Measurements from ENCODE around the gene CTTNBP2. TPM values are rescaled to one million over a fixed set of nuclear protein-coding genes. Genes with fewer than 3 reads are reported as not detected.

CTTNBP2 gene
- total RNA-seq, 4 donors from 2014 or later = 13.8 to 19.4 (median 17.6) TPM

GRCh38 chr7:117907049-117907640, 33.9 kb upstream of the CTTNBP2 start:
- Histone ChIP-seq H3K36me3 (no peaks in the 10 kb centered on the region), H3K27ac (no peak overlapping the region), H3K9me3 (no peaks in the 10 kb centered on the region), H3K27me3 (no peaks in the 10 kb centered on the region), H3K4me1 (no peaks in the 10 kb centered on the region), H3K4me3 (replicated peaks in 1 of 3) (no peak overlapping the region)
- WGBS, 2 donors = 69 to 73% methylated on average over 4 of the region's 4 CpGs
- no peak for TF ChIP-seq POLR2A (IDR thresholded peaks at IDR 0.05)
- DNase-seq = no peak
- intact Hi-C loops (cut with DNase I) = no loop called here

GRCh38 chr7:117902314-117902889, 29.2 kb upstream of the CTTNBP2 start:
- no peaks in the 10 kb centered on the region for H3K4me1 ChIP-seq
- intact Hi-C loops (cut with DNase I) = no loop called here
- H3K27me3 ChIP-seq = no peaks in the 10 kb centered on the region
- DNase-seq = no peak
- no peaks in the 10 kb centered on the region for H3K9me3 ChIP-seq
- H3K36me3 ChIP-seq = no peaks in the 10 kb centered on the region
- H3K27ac ChIP-seq = no peak overlapping the region
- TF ChIP-seq POLR2A (IDR thresholded peaks at IDR 0.05) (no peak), CTCF (IDR thresholded peaks at IDR 0.05) (no peak)
- H3K4me3 ChIP-seq (replicated peaks in 1 of 3) = no peak overlapping the region
- 82 to 89% methylated on average over 5 of the region's 5 CpGs for WGBS, 2 donors

GRCh38 chr7:117901089-117901797, 28.0 kb upstream of the CTTNBP2 start:
- Histone ChIP-seq H3K27ac (no peak overlapping the region), H3K9me3 (no peaks in the 10 kb centered on the region), H3K4me1 (no peaks in the 10 kb centered on the region), H3K36me3 (no peaks in the 10 kb centered on the region), H3K27me3 (no peaks in the 10 kb centered on the region), H3K4me3 (replicated peaks in 1 of 3) (no peak overlapping the region)
- 83% methylated on average over 5 of the region's 5 CpGs for WGBS, 2 donors
- intact Hi-C loops (cut with DNase I) = no loop called here
- TF ChIP-seq POLR2A (IDR thresholded peaks at IDR 0.05) = no peak
- TF ChIP-seq CTCF (IDR thresholded peaks at IDR 0.05) = no peak
- peak; percentile 9 to 27 for DNase-seq

GRCh38 chr7:117896339-117896738, 23.1 kb upstream of the CTTNBP2 start:
- H3K27ac ChIP-seq = no peak overlapping the region
- H3K27me3 ChIP-seq = no peaks in the 10 kb centered on the region
- no peak overlapping the region for H3K4me3 ChIP-seq (replicated peaks in 1 of 3)
- H3K9me3 ChIP-seq = no peaks in the 10 kb centered on the region
- intact Hi-C loops (cut with DNase I) = no loop called here
- no peaks in the 10 kb centered on the region for H3K36me3 ChIP-seq
- no peak for DNase-seq
- peaks cover 15 to 25% of the 10 kb centered on the region in 2 donors for H3K4me1 ChIP-seq
- no peak for TF ChIP-seq CTCF (IDR thresholded peaks at IDR 0.05)
- TF ChIP-seq POLR2A (IDR thresholded peaks at IDR 0.05) = no peak

- DNase-seq = no peak
- intact Hi-C loops (cut with DNase I) = no loop called here
- Histone ChIP-seq H3K9me3 (no peaks in the 10 kb centered on the region), H3K27me3 (no peaks in the 10 kb centered on the region), H3K4me1 (peaks cover 15 to 25% of the 10 kb centered on the region in 2 donors), H3K27ac (no peak overlapping the region), H3K4me3 (replicated peaks in 1 of 3) (no peak overlapping the region), H3K36me3 (no peaks in the 10 kb centered on the region)
- TF ChIP-seq CTCF (IDR thresholded peaks at IDR 0.05) = no peak
- TF ChIP-seq POLR2A (IDR thresholded peaks at IDR 0.05) = no peak
- 75 to 82% methylated on average over 3 of the region's 3 CpGs for WGBS, 2 donors
Observed at GRCh38 chr7:117895276-117895675, 22.0 kb upstream of the CTTNBP2 start.

Data from thyroid gland (tissue), 4 donors.